HG03442 (cell line): ENCODE data around the gene ZNF407.

Experiments
- ATAC-seq: cut with Tn5 transposase; IDR thresholded peaks from one replicate; pipeline ENCODE4 v1.9.1; 2021; ENCODE audit warnings: mild to moderate bottlenecking, moderate library complexity; ENCODE audit not compliant: unreplicated experiment

The ZNF407 gene

GRCh38 chr18:74665905-74666304 is 68.2 kb downstream of the ZNF407 start:
- ATAC-seq = no peak

- ATAC-seq = no peak
Measured at GRCh38 chr18:74669136-74669798, 71.6 kb downstream of the ZNF407 start.

GRCh38 chr18:74672371-74672770 is 74.7 kb downstream of the ZNF407 start:
- ATAC-seq = no peak

GRCh38 chr18:74674487-74674886 is 76.8 kb downstream of the ZNF407 start:
- ATAC-seq = no peak

- ATAC-seq = peak; percentile 86
Measured at GRCh38 chr18:74679006-74679678, 81.5 kb downstream of the ZNF407 start.

- ATAC-seq = no peak
Measured at GRCh38 chr18:74679679-74680076, 82.0 kb downstream of the ZNF407 start.

GRCh38 chr18:74682141-74682990 is 84.7 kb downstream of the ZNF407 start:
- no peak for ATAC-seq

GRCh38 chr18:74682991-74683297 is 85.3 kb downstream of the ZNF407 start:
- ATAC-seq = no peak

- ATAC-seq = no peak
Measured at GRCh38 chr18:74683573-74683972, 85.9 kb downstream of the ZNF407 start.

GRCh38 chr18:74689251-74689650 is 91.6 kb downstream of the ZNF407 start:
- ATAC-seq = no peak

GRCh38 chr18:74692367-74693013 is 94.8 kb downstream of the ZNF407 start:
- no peak for ATAC-seq

- no peak for ATAC-seq
Measured at GRCh38 chr18:74694436-74694835, 96.8 kb downstream of the ZNF407 start.

GRCh38 chr18:74695170-74695569 is 97.5 kb downstream of the ZNF407 start:
- no peak for ATAC-seq

GRCh38 chr18:74698881-74699280 is 101.2 kb downstream of the ZNF407 start:
- no peak for ATAC-seq

GRCh38 chr18:74699455-74699854 is 101.8 kb downstream of the ZNF407 start:
- no peak for ATAC-seq

- ATAC-seq = no peak
Measured at GRCh38 chr18:74702950-74703349, 105.3 kb downstream of the ZNF407 start.

GRCh38 chr18:74708169-74708568 is 110.5 kb downstream of the ZNF407 start:
- no peak for ATAC-seq

- no peak for ATAC-seq
Measured at GRCh38 chr18:74709452-74709851, 111.8 kb downstream of the ZNF407 start.

GRCh38 chr18:74714120-74714519 is 116.5 kb downstream of the ZNF407 start:
- no peak for ATAC-seq

GRCh38 chr18:74714791-74715190 is 117.1 kb downstream of the ZNF407 start:
- no peak for ATAC-seq

GRCh38 chr18:74715306-74715705 is 117.6 kb downstream of the ZNF407 start:
- no peak for ATAC-seq
